H1 (cell line): ENCODE measurements around the gene SYNGR4. TPM values are rescaled to one million over a fixed set of nuclear protein-coding genes. Genes with fewer than 3 reads are reported as not detected.

ENCODE experiments used
- CTCF ChIA-PET: fragments of 300-600 bp; sonication (Branson Sonifier 250); formaldehyde crosslinking; loops from one replicate; lab custom pipeline; 2021; ENCODE audit not compliant: partially characterized antibody; lab: Charles Lee
- POLR2A ChIA-PET: fragments of 300-600 bp; sonication (Branson Sonifier 250); formaldehyde crosslinking; loops from one replicate; lab custom pipeline; 2021; ENCODE audit warnings: inconsistent platforms; ENCODE audit not compliant: partially characterized antibody; lab: Charles Lee
- DNase-seq, 2 experiments: peaks; one replicate each; pipeline versions ENCODE4 v3.0.0 to v3.0.0-alpha.2; 2010 to 2022; ENCODE audit warnings: low spot score in 2 of 2, low read depth in 1 of 2, mixed read lengths in 1 of 2
- FAIRE-seq: peaks from 2 replicates; lab custom pipeline; 2011; peaks lifted over from hg19 to GRCh38; lab: Jason Lieb, UNC
- H2AFZ ChIP-seq: 2 replicates; pipeline ENCODE4 v1.8.1; 2012; ENCODE audit warnings: low read length, inconsistent platforms
- H2AK5ac ChIP-seq: 2 replicates; pipeline ENCODE4 v1.6.1; 2013; ENCODE audit warnings: low read depth, low read length
- H2BK120ac ChIP-seq: replicated peaks from 2 replicates; pipeline ENCODE3; 2013; ENCODE audit warnings: low read depth, low read length, inconsistent platforms
- H2BK12ac ChIP-seq: 2 replicates; pipeline ENCODE4 v1.6.1; 2013; ENCODE audit warnings: low read depth, low read length
- H2BK15ac ChIP-seq: 2 replicates; pipeline ENCODE4 v1.6.1; 2013; ENCODE audit warnings: low read length
- H2BK20ac ChIP-seq: 2 replicates; pipeline ENCODE4 v1.6.1; 2013; ENCODE audit warnings: low read length
- H2BK5ac ChIP-seq: 2 replicates; pipeline ENCODE4 v1.6.1; 2013; ENCODE audit warnings: low read depth, low read length
- H3K14ac ChIP-seq: 2 replicates; pipeline ENCODE4 v1.6.1; 2013; ENCODE audit warnings: inconsistent platforms; ENCODE audit not compliant: insufficient read length
- H3K18ac ChIP-seq: 2 replicates; pipeline ENCODE4 v1.6.1; 2013; ENCODE audit warnings: low read length; ENCODE audit errors: extremely low read depth
- H3K23ac ChIP-seq: 2 replicates; pipeline ENCODE4 v1.6.1; 2013; ENCODE audit warnings: inconsistent platforms; ENCODE audit not compliant: insufficient read length
- H3K23me2 ChIP-seq: 2 replicates; pipeline ENCODE4 v1.6.1; 2013; ENCODE audit warnings: low read depth, low read length
- H3K27ac ChIP-seq: 2 replicates; pipeline ENCODE4 v1.6.1; 2011; ENCODE audit warnings: low read depth, low read length, inconsistent platforms
- H3K27me3 ChIP-seq, 4 experiments: replicated peaks in 1 of 4; 1 replicate in 1 of 4; 2 replicates in 3 of 4; pipeline versions ENCODE4 v1.6.1 to v1.8.1; 2011 to 2013; ENCODE audit warnings: low read length in 3 of 4, mild to moderate bottlenecking in 3 of 4, inconsistent platforms in 2 of 4, mixed read lengths in 2 of 4, moderate library complexity in 1 of 4; ENCODE audit not compliant: control insufficient read depth in 3 of 4, insufficient read depth in 3 of 4; ENCODE audit errors: extremely low read depth in 1 of 4
- H3K36me3 ChIP-seq, 4 experiments: 2 replicates each; pipeline versions ENCODE4 v1.6.1 to v1.8.1; 2011 to 2013; ENCODE audit warnings: mild to moderate bottlenecking in 4 of 4, low read length in 3 of 4, moderate library complexity in 2 of 4, control low read depth in 1 of 4, inconsistent platforms in 1 of 4; ENCODE audit not compliant: insufficient read depth in 4 of 4, control insufficient read depth in 2 of 4
- H3K4ac ChIP-seq: replicated peaks from 2 replicates; pipeline ENCODE3; 2013; ENCODE audit warnings: low read length, low read depth, mixed read lengths, inconsistent platforms; ENCODE audit not compliant: insufficient read length
- H3K4me1 ChIP-seq, 4 experiments: replicated peaks in 1 of 4; 1 replicate in 1 of 4; 2 replicates in 3 of 4; pipeline versions ENCODE4 v1.6.1 to v1.8.1; 2011 to 2013; ENCODE audit warnings: low read length in 3 of 4, inconsistent platforms in 2 of 4, mixed read lengths in 1 of 4; ENCODE audit not compliant: insufficient read depth in 4 of 4, control insufficient read depth in 3 of 4
- H3K4me2 ChIP-seq, 2 experiments: 2 replicates each; pipeline versions ENCODE4 v1.6.1 to v1.8.1; 2011 to 2013; ENCODE audit warnings: low read depth in 2 of 2, low read length in 2 of 2, control low read depth in 1 of 2, inconsistent platforms in 1 of 2, mild to moderate bottlenecking in 1 of 2; ENCODE audit not compliant: insufficient read depth in 1 of 2
- H3K4me3 ChIP-seq, 4 experiments: fragments of 200-600, 300-600 bp in 1 of 4; sonication (generic), shearing (Covaris generic), sonication (Bioruptor Twin) in 1 of 4; 2 replicates each; pipeline versions ENCODE4 v1.5.1 to v1.8.1; 2011 to 2016; ENCODE audit warnings: low read length in 4 of 4, low read depth in 3 of 4, control low read depth in 2 of 4, inconsistent platforms in 2 of 4, mild to moderate bottlenecking in 2 of 4, mixed read lengths in 1 of 4, moderate library complexity in 1 of 4; ENCODE audit not compliant: insufficient read depth in 2 of 4; ENCODE audit errors: extremely low read depth in 1 of 4
- H3K56ac ChIP-seq: replicated peaks from 2 replicates; pipeline ENCODE3; 2013; ENCODE audit warnings: low read depth, mild to moderate bottlenecking, mixed read lengths, low read length, inconsistent platforms; ENCODE audit not compliant: insufficient read length
- H3K79me1 ChIP-seq: 2 replicates; pipeline ENCODE4 v1.6.1; 2013; ENCODE audit warnings: low read depth, low read length, control low read depth
- H3K79me2 ChIP-seq, 2 experiments: 2 replicates each; pipeline versions ENCODE4 v1.6.1 to v1.8.1; 2012 to 2013; ENCODE audit warnings: low read length in 2 of 2, mild to moderate bottlenecking in 2 of 2, inconsistent platforms in 1 of 2; ENCODE audit not compliant: insufficient read depth in 2 of 2, control insufficient read depth in 1 of 2
- H3K9ac ChIP-seq, 4 experiments: replicated peaks in 1 of 4; 1 replicate in 1 of 4; 2 replicates in 3 of 4; pipeline versions ENCODE4 v1.6.1 to v1.8.1; 2011 to 2013; ENCODE audit warnings: low read depth in 3 of 4, low read length in 3 of 4, control low read depth in 2 of 4, mild to moderate bottlenecking in 2 of 4, moderate library complexity in 2 of 4, inconsistent platforms in 1 of 4; ENCODE audit errors: extremely low read depth in 1 of 4
- H3K9me3 ChIP-seq, 2 experiments: 2 replicates each; pipeline versions ENCODE4 v1.6.1 to v1.8.1; 2012 to 2013; ENCODE audit warnings: mild to moderate bottlenecking in 2 of 2, moderate library complexity in 2 of 2, control low read depth in 1 of 2, inconsistent platforms in 1 of 2, low read depth in 1 of 2, low read length in 1 of 2, mixed read lengths in 1 of 2; ENCODE audit not compliant: insufficient read depth in 2 of 2
- H4K20me1 ChIP-seq, 2 experiments: replicated peaks in 1 of 2; 2 replicates each; pipeline versions ENCODE3 to v1.8.1; 2011 to 2013; ENCODE audit warnings: inconsistent platforms in 2 of 2, low read length in 2 of 2, mild to moderate bottlenecking in 1 of 2; ENCODE audit not compliant: insufficient read depth in 2 of 2, control insufficient read depth in 1 of 2
- H4K5ac ChIP-seq: 2 replicates; pipeline ENCODE4 v1.6.1; 2013; ENCODE audit warnings: low read length, low read depth, mixed read lengths, inconsistent platforms; ENCODE audit not compliant: insufficient read length
- H4K8ac ChIP-seq: 2 replicates; pipeline ENCODE4 v1.8.0; 2013; ENCODE audit warnings: mild to moderate bottlenecking, moderate library complexity, low read length, inconsistent platforms; ENCODE audit not compliant: insufficient read depth; ENCODE audit errors: extremely low read depth
- H4K91ac ChIP-seq: replicated peaks from 2 replicates; pipeline ENCODE3; 2013; ENCODE audit warnings: low read length, mixed read lengths, inconsistent platforms; ENCODE audit not compliant: insufficient read length
- CTCF ChIP-seq, 3 experiments: IDR thresholded peaks; 1 replicate in 2 of 3; 2 replicates in 1 of 3; pipeline versions ENCODE4 v1.5.1 to v1.6.1; 2011; ENCODE audit warnings: low read length in 3 of 3, mild to moderate bottlenecking in 3 of 3, inconsistent platforms in 2 of 3, low read depth in 1 of 3, moderate library complexity in 1 of 3; ENCODE audit not compliant: insufficient read depth in 1 of 3; ENCODE audit errors: control extremely low read depth in 1 of 3
- WGBS, 2 experiments: shearing (Covaris generic) in 1 of 2; methylation state at CpG; one replicate each; pipeline versions ENCODE4 v1.1.6 to v1.1.7; 2013 to 2015; ENCODE audit warnings: low lambda C conversion rate in 2 of 2, mixed read lengths in 2 of 2, inconsistent platforms in 1 of 2, low coverage in 1 of 2, missing lambda C conversion rate in 1 of 2; ENCODE audit not compliant: insufficient replicate concordance in 2 of 2, insufficient coverage in 1 of 2, insufficient read length in 1 of 2; ENCODE audit errors: extremely low coverage in 1 of 2, missing lambda C conversion rate in 1 of 2; 5-methylcytosine and 5-hydroxymethylcytosine counted together
- polyA plus RNA-seq, 7 experiments: library from polyadenylated mRNA; depleted of rRNA in 3 of 7; stranded (reverse) in 5 of 7; unstranded in 2 of 7; fragments of >200 nt in 5 of 7; fragments of 200-250 nt in 2 of 7; gene quantifications; 1 replicate in 5 of 7; 2 replicates in 1 of 7; 4 replicates in 1 of 7; pipeline versions ENCODE4 v1.2.1 to v1.2.3, GENCODE V29; 2011 to 2013; ENCODE audit warnings: missing spikeins in 2 of 7, mixed read lengths in 2 of 7
- total RNA-seq: library from RNA; stranded (reverse); fragmentation: NEBNext Ultra II Directional; extraction: Animal tissue kit (Norgen Biotek cat#: 25700); gene quantifications from 2 replicates; pipeline ENCODE4 v1.2.1, GENCODE V29; 2021

The SYNGR4 gene
- total and polyA plus RNA-seq, 2 of the 8 experiments (the other 6 are each of a cell fraction or from before 2014, with no cell fraction given): 0.41 TPM; not detected in 1

GRCh38 chr19:48413879-48414587, 49.9 kb downstream of the SYNGR4 start:
- Histone ChIP-seq H3K23me2 (peaks cover 4% of the 10 kb centered on the region; the same call in 1 of the 2 replicates), H3K79me2 (no peaks in the 10 kb centered on the region), H3K27me3 (no peaks in the 10 kb centered on the region; a peak in 1 of 7 replicates), H3K14ac (no peak overlapping the region), H3K27ac (no peak overlapping the region), H3K9me3 (no peaks in the 10 kb centered on the region; a peak in 1 of 4 replicates), H2BK120ac (no peak overlapping the region), H2BK12ac (peak overlapping the region; percentile 90; the same call in 1 of the 2 replicates), H2BK5ac (peak overlapping the region; percentile 62; the same call in 1 of the 2 replicates), H3K18ac (peak overlapping the region; percentile 71), H3K4me2 (peak overlapping the region; percentile 63 to 65), H3K36me3 (no peaks in the 10 kb centered on the region), H4K20me1 (peaks cover 0 to 1% of the 10 kb centered on the region in 2 experiments), H4K5ac (peak overlapping the region; percentile 9), H3K4ac (peak overlapping the region; percentile 74), H2AFZ (no peak overlapping the region), H3K79me1 (peaks cover 3% of the 10 kb centered on the region; the same call in 1 of the 2 replicates), H3K56ac (no peak overlapping the region), H4K8ac (peak overlapping the region; percentile 76), H4K91ac (peak overlapping the region; percentile 51), H3K4me1 (peaks cover 0 to 18% (median 8%) of the 10 kb centered on the region in 4 experiments; a peak in 5 of 7 replicates), H2BK20ac (peak overlapping the region; percentile 61; the same call in 1 of the 2 replicates), H3K9ac (peak overlapping the region in 1 of 4 experiments; percentile 14; a peak in 1 of 7 replicates), H3K4me3 (peak overlapping the region in 3 of 4 experiments; percentile 23 to 55 (median 40); a peak in 5 of 8 replicates), H2BK15ac (0 out of 2 replicates have a peak overlapping the region, but pooled peaks have one; percentile 88), H2AK5ac (0 out of 2 replicates have a peak overlapping the region, but pooled peaks have one; percentile 5), H3K23ac (no peak overlapping the region)
- DNase-seq: peak in 1 of 2 experiments; percentile 70
- ChIA-PET CTCF (interaction anchor here (1.1 to 2.4 kb wide), 8 partner anchors 8 to 100 kb away, joined by 3 to 11 read pairs (median 4); partner anchors contain the start of genes KDELR1, SYNGR4 and TMEM143), POLR2A (interaction anchor here (0.6 to 3.4 kb wide), 12 partner anchors 8 to 159 kb away, joined by 3 to 57 read pairs (median 4); partner anchors contain the start of genes GRIN2D, KDELR1, SYNGR4 and TMEM143)
- FAIRE-seq: no peak
- WGBS, 2 experiments: 71% methylated on average over 24 of the region's 24 CpGs; no CpG with 5 or more reads in 1 of the 2 experiments
- TF ChIP-seq CTCF (IDR thresholded peaks at IDR 0.05; ENCODE audit: control extremely low read depth in 1 of 3, insufficient read depth in 1 of 3, low read depth in 1 of 3, low read length in 3 of 3): peak in 2 of 3 experiments; percentile 7 to 34; a peak in 2 of 4 replicates
